ENCODE data around the gene HAVCR2.

GRCh38 chr5:157047898-157048297 is 60.9 kb downstream of the HAVCR2 start:
- no peak for TF ChIP-seq TAF1 (IDR thresholded peaks at IDR 0.05; ENCODE audit: low read depth, low read length)
- TF ChIP-seq POLR2AphosphoS5 (IDR thresholded peaks at IDR 0.05; ENCODE audit: low read depth, low read length), result no peak
- TF ChIP-seq POLR2A (IDR thresholded peaks at IDR 0.05; ENCODE audit: low read depth, low read length), result no peak
- TF ChIP-seq POU2F2 (IDR thresholded peaks at IDR 0.05; ENCODE audit: low read depth, low read length), result no peak
- no peak for TF ChIP-seq SPI1 (IDR thresholded peaks at IDR 0.05; ENCODE audit: low read depth, low read length)

Measured in GM12891 (cell line).